ENCODE measurements around the gene ANKRD2.
A peak's percentile ranks its signal among the peaks of the same experiment; 100 is the strongest.
"Not testable (repeated sequence)": the region's sequence is repeated elsewhere in the genome, so short reads cannot be mapped to it uniquely, and the experiment has no call there.

Gene ANKRD2

DNA sequence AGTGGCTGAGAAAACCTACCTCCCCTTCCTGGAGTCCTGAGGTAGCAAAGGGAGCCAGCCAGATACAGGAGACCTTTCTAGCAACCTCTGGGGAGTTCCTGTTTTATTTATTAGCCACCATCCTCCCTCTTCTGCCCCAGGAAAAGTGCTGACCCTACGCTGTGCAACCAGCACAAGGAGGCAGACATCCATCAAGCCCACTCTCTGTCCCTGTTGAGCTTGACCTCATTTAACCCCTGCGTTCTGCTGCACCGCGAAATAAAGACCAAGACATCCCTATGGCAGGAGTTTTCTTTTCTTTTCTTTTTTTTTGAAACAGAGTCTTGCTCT, 25.3 kb upstream of the ANKRD2 start:
- DNase-seq = no peak

- DNase-seq = no peak
These were observed 24.6 kb upstream of the ANKRD2 start for GRCh38 chr10:97547962-97548361.

DNA sequence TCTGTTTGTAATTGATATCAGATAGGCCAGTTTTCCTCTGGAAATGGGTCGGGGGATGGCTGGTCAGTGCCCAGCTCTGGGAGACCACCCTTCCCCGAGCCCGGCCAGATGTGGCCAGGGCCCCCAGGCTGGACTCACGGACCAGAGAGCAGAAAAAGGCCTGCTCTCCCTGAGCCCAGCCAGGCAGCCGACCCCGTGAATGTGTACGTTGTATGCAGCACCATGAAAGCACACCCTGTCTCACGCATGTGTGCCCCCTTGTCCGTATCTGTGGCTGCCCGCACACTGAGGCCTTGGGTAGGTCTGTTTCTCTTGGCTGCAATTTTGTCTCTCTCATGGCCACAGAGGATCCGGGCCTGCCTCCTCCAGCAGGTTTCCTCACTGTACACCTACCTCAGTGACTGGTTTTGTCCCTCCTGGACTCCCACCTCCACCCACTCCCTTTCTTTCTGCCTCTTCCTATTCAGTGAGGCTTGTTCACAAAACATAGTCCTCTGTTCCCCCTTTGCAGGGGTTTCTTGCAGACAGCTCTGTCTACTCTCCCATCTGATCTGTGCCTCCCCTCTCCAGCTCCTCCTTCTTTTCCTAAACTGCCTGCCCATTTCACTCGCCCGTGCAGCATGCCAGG, 23.6 kb upstream of the ANKRD2 start:
- no peak for DNase-seq

GRCh38 chr10:97549587-97550322, 22.8 kb upstream of the ANKRD2 start:
- DNase-seq = no peak

GRCh38 chr10:97550336-97551149, 22.0 kb upstream of the ANKRD2 start:
- DNase-seq = no peak

- DNase-seq = no peak
These were observed 21.3 kb upstream of the ANKRD2 start for GRCh38 chr10:97551271-97551670.

- peak; percentile 57 for DNase-seq
These were observed 19.0 kb upstream of the ANKRD2 start for GRCh38 chr10:97553575-97554031.

DNA sequence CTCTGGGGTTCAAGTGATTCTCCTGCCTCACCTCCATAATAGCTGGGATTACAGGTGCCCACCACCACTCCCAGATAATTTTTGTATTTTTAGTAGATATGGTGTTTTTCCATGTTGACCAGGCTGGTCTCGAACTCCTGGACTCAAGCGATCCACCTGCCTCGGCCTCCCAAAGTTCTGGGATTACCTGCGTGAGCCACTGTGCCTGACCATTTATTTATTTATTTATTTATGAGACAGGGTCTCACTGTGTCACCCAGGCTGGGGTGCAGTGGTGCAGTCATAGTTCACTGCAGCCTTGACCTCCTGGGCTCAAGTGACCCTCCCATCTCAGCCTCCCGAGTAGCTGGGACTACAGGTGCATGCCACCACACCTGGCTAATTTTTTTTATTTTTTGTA, 18.2 kb upstream of the ANKRD2 start:
- DNase-seq = not testable (repeated sequence)

GRCh38 chr10:97555541-97555940, 17.0 kb upstream of the ANKRD2 start:
- DNase-seq = not testable (repeated sequence)

GRCh38 chr10:97560731-97561381, 11.7 kb upstream of the ANKRD2 start:
- not testable (repeated sequence) for DNase-seq

DNA sequence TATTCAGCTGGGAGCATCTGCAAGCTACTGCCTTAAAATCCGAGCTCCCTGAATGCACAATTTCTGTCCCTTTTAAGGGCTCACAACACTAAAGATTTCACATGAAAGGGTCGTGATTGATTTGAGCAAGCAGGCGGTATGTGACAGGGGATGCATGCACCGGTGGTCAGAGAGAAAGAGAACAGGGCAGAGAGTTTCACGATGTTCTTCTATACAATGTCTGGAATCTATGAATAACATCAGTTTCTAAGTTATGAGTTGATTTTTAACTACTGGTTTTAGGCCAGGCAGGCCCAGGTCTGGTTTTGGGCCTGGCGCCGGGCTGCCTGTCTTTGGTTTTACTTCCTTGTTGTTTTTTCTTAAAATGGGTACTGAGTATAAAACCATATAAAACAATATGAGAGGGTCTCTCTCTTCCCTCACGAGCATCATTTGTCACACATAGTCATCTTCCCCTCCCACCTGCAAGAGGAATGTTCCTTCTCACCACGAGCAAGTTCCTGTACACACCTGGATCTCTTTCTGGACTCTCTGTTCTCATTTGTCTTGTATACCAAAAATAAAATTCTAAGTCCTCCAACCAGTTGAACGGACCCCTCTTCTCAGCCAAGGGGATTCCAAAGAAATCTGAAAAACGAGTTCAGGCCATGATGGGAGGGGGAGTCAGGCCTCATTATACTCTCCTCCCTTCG, 11.0 kb upstream of the ANKRD2 start:
- DNase-seq = not testable (repeated sequence)

GRCh38 chr10:97562329-97562728, 10.2 kb upstream of the ANKRD2 start:
- not testable (repeated sequence) for DNase-seq

DNA sequence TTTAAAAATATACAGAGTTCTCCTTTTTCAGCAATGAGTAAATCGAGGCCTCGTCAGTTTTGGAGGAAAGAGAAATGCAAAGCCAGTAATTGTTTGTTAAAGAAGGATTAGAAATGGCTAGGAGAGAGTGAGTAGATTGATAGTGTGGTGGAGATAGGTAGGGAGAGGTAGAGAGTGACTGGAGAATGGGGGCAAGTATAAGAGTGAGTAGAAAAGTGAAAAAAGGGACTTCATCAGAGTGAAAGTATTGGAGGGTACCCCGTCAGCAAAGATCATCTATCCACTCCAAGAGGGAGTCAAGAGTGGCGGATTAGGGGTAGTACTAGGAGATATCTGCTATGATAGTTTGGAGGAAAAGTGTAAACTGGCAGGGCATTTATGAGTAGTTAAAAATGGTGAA, 9.2 kb upstream of the ANKRD2 start:
- DNase-seq = no peak

DNA sequence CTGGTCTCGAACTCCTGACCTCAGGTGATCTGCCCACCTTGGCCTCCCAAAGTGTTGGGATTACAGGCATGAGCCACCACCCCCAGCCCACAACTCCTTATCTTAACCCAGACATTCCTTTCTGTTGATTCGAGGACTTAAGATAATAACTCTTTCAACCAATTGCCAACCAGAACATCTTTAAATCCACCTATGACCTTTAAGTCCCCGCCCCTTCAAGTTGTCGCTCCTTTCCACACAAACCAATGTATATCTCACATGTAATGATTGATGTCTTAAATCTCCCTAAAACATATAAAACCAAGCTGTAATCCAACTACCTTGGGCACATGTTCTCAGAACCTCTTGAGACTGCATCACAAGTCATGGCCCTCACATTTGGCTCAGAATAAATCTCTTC, 7.8 kb upstream of the ANKRD2 start:
- no peak for DNase-seq

DNA sequence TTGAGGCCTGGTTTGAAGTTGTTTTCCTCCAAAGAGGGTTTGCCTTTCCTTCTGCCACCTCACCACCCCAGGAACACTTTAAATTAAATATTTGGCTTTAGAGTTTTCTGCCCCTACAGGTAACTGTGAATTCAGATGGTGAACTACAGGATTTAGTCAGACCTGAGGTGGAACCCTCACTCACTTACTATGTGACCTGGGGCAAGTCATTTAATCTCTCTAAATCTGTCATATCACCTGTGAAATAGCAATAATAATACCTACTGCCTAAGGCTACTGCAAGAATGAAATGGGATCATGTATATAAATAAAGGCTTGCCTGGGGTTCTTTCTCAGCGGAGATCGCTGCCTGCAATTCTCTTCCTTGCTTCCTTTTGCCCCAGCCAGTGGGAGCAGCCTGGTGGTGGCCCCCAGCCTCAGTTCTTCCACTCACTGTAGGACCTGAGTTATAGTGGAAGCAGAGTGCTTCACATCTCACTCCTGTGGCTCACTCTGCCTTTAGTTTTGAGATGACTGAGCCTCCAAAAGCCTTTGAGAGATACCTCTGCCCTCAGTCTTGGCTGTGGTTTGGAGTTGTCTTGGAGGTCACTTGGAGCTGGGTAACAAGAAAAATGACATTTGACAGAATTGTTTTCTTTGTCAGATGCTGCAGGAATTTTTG, 6.1 kb upstream of the ANKRD2 start:
- DNase-seq = no peak

- DNase-seq = no peak
These were observed 4.7 kb upstream of the ANKRD2 start for GRCh38 chr10:97567891-97568290.

- DNase-seq = no peak
These were observed 2.3 kb upstream of the ANKRD2 start for GRCh38 chr10:97570146-97570788.

- no peak for DNase-seq
These were observed 1.6 kb upstream of the ANKRD2 start for GRCh38 chr10:97570789-97571471.

- no peak for DNase-seq
These were observed 957 bp upstream of the ANKRD2 start for GRCh38 chr10:97571622-97572021.

DNA sequence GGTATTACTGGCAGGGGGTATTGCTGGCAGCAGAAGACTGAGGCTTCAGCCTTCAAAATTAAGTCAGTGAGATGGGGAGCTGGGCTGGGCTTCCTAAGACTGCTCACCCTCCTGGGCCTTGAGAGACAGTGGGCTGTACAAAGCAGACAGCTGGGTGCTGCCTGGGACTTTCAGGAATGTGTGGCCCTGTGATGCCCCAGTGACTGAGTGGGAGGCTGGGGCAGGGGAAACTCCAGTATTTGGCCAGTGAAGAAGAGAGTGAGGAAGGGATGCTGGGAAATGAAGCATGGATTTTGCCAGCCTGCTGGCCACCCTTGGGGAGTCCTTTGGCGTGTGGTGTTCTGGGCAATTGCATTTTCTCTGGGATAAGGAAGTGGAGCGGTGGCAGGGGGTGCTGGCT, 442 bp downstream of the ANKRD2 start:
- DNase-seq = no peak

- no peak for DNase-seq
These were observed 1.1 kb downstream of the ANKRD2 start for GRCh38 chr10:97573672-97574071.

Measured in activated CD4-positive, CD25-positive, alpha-beta regulatory T cell treated with anti-CD3 and anti-CD28 coated beads, Interleukin-2, amount 50 U/mL, for 72 hours (primary cell).